IMR-90 (cell line): ENCODE measurements around the gene REEP2. TPM values are rescaled to one million over a fixed set of nuclear protein-coding genes. Genes with fewer than 3 reads are reported as not detected.

Experiments
- ATAC-seq: fragments of 200-7000 bp; cut with Tn5 transposase; 2 replicates; pipeline ENCODE4 v1.9.1; 2020; ENCODE audit warnings: low read depth, mild to moderate bottlenecking, moderate library complexity
- BruUV-seq: library from RNA; stranded (reverse); fragments of 400-500 nt; replicated peaks from 2 replicates; lab custom pipeline; 2021; lab: Mats Ljungman, UMichigan
- CTCF ChIA-PET: fragments of 300-600 bp; formaldehyde crosslinking; extraction: SDS; loops from one replicate; lab custom pipeline; 2021; ENCODE audit warnings: antibody characterized with exemption; lab: Yijun Ruan, JAX
- POLR2A ChIA-PET: fragments of 300-600 bp; sonication (Branson Sonifier 250); formaldehyde crosslinking; loops from one replicate; lab custom pipeline; 2022; ENCODE audit warnings: antibody characterized with exemption; ENCODE audit not compliant: unreplicated experiment; lab: Charles Lee
- DNase-seq: peaks from one replicate; pipeline ENCODE4 v3.0.0; 2013
- H2AFZ ChIP-seq: replicated peaks from 2 replicates; pipeline ENCODE3; 2013; ENCODE audit warnings: low read length, mild to moderate bottlenecking; ENCODE audit not compliant: poor library complexity
- H2AK5ac ChIP-seq: 2 replicates; pipeline ENCODE4 v1.6.1; 2013; ENCODE audit warnings: low read depth, low read length, inconsistent platforms
- H2AK9ac ChIP-seq: replicated peaks from 2 replicates; pipeline ENCODE3; 2013; ENCODE audit warnings: mild to moderate bottlenecking, low read depth, low read length, moderate library complexity; ENCODE audit not compliant: poor library complexity
- H2BK120ac ChIP-seq: 2 replicates; pipeline ENCODE4 v1.6.1; 2013; ENCODE audit warnings: low read depth, low read length, inconsistent platforms
- H2BK15ac ChIP-seq: 3 replicates; pipeline ENCODE4 v1.6.1; 2013; ENCODE audit warnings: low read depth, low read length, inconsistent platforms
- H2BK20ac ChIP-seq: 2 replicates; pipeline ENCODE4 v1.6.1; 2013; ENCODE audit warnings: low read depth, mild to moderate bottlenecking, inconsistent platforms, low read length, moderate library complexity
- H2BK5ac ChIP-seq: 2 replicates; pipeline ENCODE4 v1.6.1; 2013; ENCODE audit warnings: mild to moderate bottlenecking, low read depth, low read length, inconsistent platforms; ENCODE audit not compliant: poor library complexity, severe bottlenecking
- H3K14ac ChIP-seq: replicated peaks from 2 replicates; pipeline ENCODE4 v1.6.1; 2013; ENCODE audit warnings: low read depth, low read length, inconsistent platforms
- H3K18ac ChIP-seq: 2 replicates; pipeline ENCODE4 v1.6.1; 2013; ENCODE audit warnings: low read depth, low read length, control low read depth
- H3K23ac ChIP-seq: 2 replicates; pipeline ENCODE4 v1.6.1; 2013; ENCODE audit warnings: low read depth, low read length, inconsistent platforms
- H3K27ac ChIP-seq: 2 replicates; pipeline ENCODE4 v1.5.1; 2013; ENCODE audit warnings: mild to moderate bottlenecking, control low read depth, low read length; ENCODE audit not compliant: insufficient read depth
- H3K27me3 ChIP-seq: 2 replicates; pipeline ENCODE4 v1.6.1; 2013; ENCODE audit warnings: low read length; ENCODE audit not compliant: control insufficient read depth, insufficient read depth
- H3K36me3 ChIP-seq: 2 replicates; pipeline ENCODE4 v1.6.1; 2013; ENCODE audit warnings: low read length, mixed read lengths; ENCODE audit not compliant: control insufficient read depth, insufficient read depth
- H3K4ac ChIP-seq: 2 replicates; pipeline ENCODE4 v1.6.1; 2013; ENCODE audit warnings: low read depth, low read length, inconsistent platforms
- H3K4me1 ChIP-seq: 2 replicates; pipeline ENCODE4 v1.6.1; 2013; ENCODE audit warnings: low read length, mixed read lengths; ENCODE audit not compliant: control insufficient read depth, insufficient read depth
- H3K4me2 ChIP-seq: 2 replicates; pipeline ENCODE4 v1.6.1; 2013; ENCODE audit warnings: low read depth, mild to moderate bottlenecking, control low read depth, low read length, moderate library complexity
- H3K4me3 ChIP-seq: 2 replicates; pipeline ENCODE4 v1.5.1; 2013; ENCODE audit warnings: low read depth, mild to moderate bottlenecking, control low read depth, low read length, moderate library complexity; ENCODE audit not compliant: insufficient read depth
- H3K56ac ChIP-seq: 2 replicates; pipeline ENCODE4 v1.6.1; 2013; ENCODE audit warnings: low read length, inconsistent platforms; ENCODE audit not compliant: insufficient read depth; ENCODE audit errors: extremely low read depth
- H3K79me1 ChIP-seq, 2 experiments: 2 replicates each; pipeline ENCODE4 v1.6.1; 2013; ENCODE audit warnings: low read length in 2 of 2, inconsistent platforms in 1 of 2, low read depth in 1 of 2
- H3K9ac ChIP-seq: 2 replicates; pipeline ENCODE4 v1.6.1; 2013; ENCODE audit warnings: low read depth, low read length, control low read depth
- H3K9me1 ChIP-seq: 2 replicates; pipeline ENCODE4 v1.6.1; 2013; ENCODE audit warnings: low read length, inconsistent platforms; ENCODE audit not compliant: insufficient read depth
- H3K9me3 ChIP-seq: 2 replicates; pipeline ENCODE4 v1.6.1; 2013; ENCODE audit warnings: low read length; ENCODE audit not compliant: control insufficient read depth, insufficient read depth
- H4K20me1 ChIP-seq: 2 replicates; pipeline ENCODE4 v1.6.1; 2013; ENCODE audit warnings: low read length, inconsistent platforms; ENCODE audit not compliant: insufficient read depth
- H4K5ac ChIP-seq: 2 replicates; pipeline ENCODE4 v1.6.1; 2013; ENCODE audit warnings: mild to moderate bottlenecking, low read depth, low read length, control low read depth
- H4K8ac ChIP-seq, 2 experiments: 2 replicates each; pipeline ENCODE4 v1.6.1; 2013; ENCODE audit warnings: low read depth in 2 of 2, low read length in 2 of 2, control low read depth in 1 of 2, inconsistent platforms in 1 of 2
- H4K91ac ChIP-seq: 2 replicates; pipeline ENCODE4 v1.6.1; 2013; ENCODE audit warnings: low read depth, low read length, inconsistent platforms; ENCODE audit not compliant: insufficient read depth
- CHD1 ChIP-seq: IDR thresholded peaks from 2 replicates; pipeline ENCODE4 v1.6.1; 2012; ENCODE audit warnings: low read depth, low read length, improper control_type of control experiment
- ELK1 ChIP-seq: fragments of 150-350 bp; IDR thresholded peaks from 2 replicates; pipeline ENCODE4 v1.6.1; 2016; ENCODE audit warnings: low read depth, mild to moderate bottlenecking, low read length, moderate library complexity, borderline replicate concordance
- MAZ ChIP-seq: IDR thresholded peaks from 2 replicates; pipeline ENCODE4 v1.6.1; 2012; ENCODE audit warnings: low read depth, mild to moderate bottlenecking, low read length, improper control_type of control experiment, moderate library complexity, borderline replicate concordance
- POLR2A ChIP-seq: IDR thresholded peaks from 2 replicates; pipeline ENCODE4 v1.6.1; 2012; ENCODE audit warnings: mild to moderate bottlenecking, low read depth, low read length
- RFX5 ChIP-seq: IDR thresholded peaks from 2 replicates; pipeline ENCODE4 v1.8.0; 2012; ENCODE audit warnings: low read depth, mild to moderate bottlenecking, low read length, moderate library complexity
- WGBS, 2 experiments: methylation state at CpG; one replicate each; pipeline versions ENCODE4 v1.1.5 to v1.1.7; 2013; ENCODE audit warnings: missing lambda C conversion rate in 2 of 2; ENCODE audit not compliant: insufficient read length in 1 of 2; ENCODE audit errors: extremely low coverage in 2 of 2; 5-methylcytosine and 5-hydroxymethylcytosine counted together
- dilution Hi-C: fragments of 300-500 bp; cut with HindIII; formaldehyde crosslinking; loops from one replicate; pipeline ENCODE4 v1.14.3; 2018; ENCODE audit warnings: low sequenced_read_pairs; ENCODE audit not compliant: unreplicated experiment
- in situ Hi-C: fragments of 300-500 bp; cut with MboI; formaldehyde crosslinking; loops from 3 replicates; pipeline ENCODE4 v1.14.3; 2019; ENCODE audit warnings: low sequenced_read_pairs, inconsistent platforms, mixed read lengths
- intact Hi-C: fragments of 100-400 bp; cut with micrococcal nuclease; formaldehyde crosslinking; loops from 2 replicates; pipeline ENCODE4 v1.10.0; 2022
- polyA plus RNA-seq, 3 experiments: library from polyadenylated mRNA; depleted of rRNA; stranded (reverse); fragments of >200 nt; gene quantifications; 2 replicates each; pipeline ENCODE4 v1.2.3, GENCODE V29; 2012; ENCODE audit warnings: low replicate concordance in 1 of 3
- total RNA-seq: library from RNA; depleted of rRNA; stranded (reverse); fragments of >200 nt; gene quantifications from 2 replicates; pipeline ENCODE4 v1.2.3, GENCODE V29; 2012
- TF ChIP-seq, protein P1 (sequence below): fragments of 150-350 bp; IDR thresholded peaks from 2 replicates; pipeline ENCODE4 v1.6.1; 2017; ENCODE audit warnings: mild to moderate bottlenecking, antibody characterized with exemption, low read length, low read depth

The REEP2 gene
- total and polyA plus RNA-seq, 2 of the 4 experiments (the other 2 are of a cell fraction): 12.4 to 17.0 TPM

DNA sequence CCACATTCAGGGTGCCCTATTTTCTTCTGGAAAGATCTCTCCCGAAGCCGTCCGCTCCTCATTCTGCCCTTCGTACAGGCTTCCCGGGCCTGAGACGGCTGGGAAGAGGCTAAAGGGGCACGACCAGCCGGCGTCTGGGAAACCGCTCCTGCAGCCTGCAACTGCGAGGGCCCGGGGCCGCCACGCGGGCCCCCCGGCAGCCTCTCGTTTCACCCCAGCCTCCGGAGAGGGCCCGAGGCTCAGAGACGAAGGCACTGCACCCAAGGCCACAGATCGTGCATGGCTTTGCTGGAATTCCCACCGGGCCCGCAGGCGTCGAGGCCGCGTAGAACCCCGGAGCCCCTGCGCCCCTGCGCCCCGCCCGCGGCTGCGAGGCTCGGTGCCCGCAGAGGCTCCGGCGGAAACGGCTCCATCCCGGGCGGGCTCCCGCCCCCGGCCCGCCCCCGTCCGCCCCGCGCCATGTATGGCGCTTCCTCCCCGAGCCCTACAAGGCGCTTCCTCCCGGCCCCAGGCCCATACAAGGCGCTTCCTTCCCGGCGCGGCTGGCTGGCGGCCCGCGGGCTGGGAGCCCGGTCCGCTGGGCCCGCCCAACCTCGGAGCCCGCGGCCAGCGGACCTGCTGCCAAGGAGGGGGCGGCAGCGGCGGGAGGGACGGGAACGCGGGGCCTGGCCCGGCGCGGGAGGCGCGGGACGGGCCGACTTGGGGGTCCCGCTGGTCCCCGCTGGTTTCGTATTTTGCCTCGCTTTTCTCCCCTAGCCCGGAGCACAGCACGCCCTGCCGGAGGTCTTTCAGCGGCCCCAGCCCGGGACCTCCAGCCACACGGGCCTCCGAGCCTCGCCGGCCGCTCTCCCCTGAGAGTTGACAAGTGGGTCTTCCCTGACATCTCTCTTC is 53.1 kb downstream of the REEP2 start:
- Histone ChIP-seq H3K9ac (peak overlapping the region; percentile 80), H4K20me1 (no peaks in the 10 kb centered on the region), H3K36me3 (no peaks in the 10 kb centered on the region), H3K27me3 (peaks cover 11% of the 10 kb centered on the region; the same call in 1 of the 2 replicates), H2BK120ac (peak overlapping the region; percentile 32; the same call in 1 of the 2 replicates), H3K4ac (peak overlapping the region; percentile 66), H4K91ac (peak overlapping the region; percentile 70), H3K27ac (peak overlapping the region; percentile 66), H3K4me3 (peak overlapping the region; percentile 64), H3K4me2 (peak overlapping the region; percentile 96), H3K18ac (peak overlapping the region; percentile 59; the same call in 1 of the 2 replicates), H3K79me1 (no peaks in the 10 kb centered on the region), H3K9me3 (no peaks in the 10 kb centered on the region), H2AK5ac (peak overlapping the region; percentile 95), H3K23ac (peak overlapping the region; percentile 90; the same call in 1 of the 2 replicates), H4K8ac (peak overlapping the region; percentile 84 to 88), H2AFZ (peak overlapping the region; percentile 94), H3K14ac (peak overlapping the region; percentile 89), H3K9me1 (peaks cover 9% of the 10 kb centered on the region; the same call in 1 of the 2 replicates), H4K5ac (peak overlapping the region; percentile 81), H2BK15ac (peak overlapping the region; percentile 78; the same call in 1 of the 3 replicates), H2BK5ac (peak overlapping the region; percentile 21), H3K4me1 (peaks cover 18% of the 10 kb centered on the region), H2BK20ac (peak overlapping the region; percentile 27; the same call in 1 of the 2 replicates), H2AK9ac (peak overlapping the region; percentile 97), H3K56ac (0 out of 2 replicates have a peak overlapping the region, but pooled peaks have one; percentile 27)
- BruUV-seq: no TSS peak
- in situ Hi-C loops: no loop called here
- 11% methylated on average over 36 of the region's 93 CpGs; no CpG with 5 or more reads in 1 of the 2 experiments for WGBS, 2 experiments
- ATAC-seq (peak; percentile 97), DNase-seq (peak; percentile 91)
- peak; percentile 96 for TF ChIP-seq ELK1
- TF ChIP-seq, protein P1, sequence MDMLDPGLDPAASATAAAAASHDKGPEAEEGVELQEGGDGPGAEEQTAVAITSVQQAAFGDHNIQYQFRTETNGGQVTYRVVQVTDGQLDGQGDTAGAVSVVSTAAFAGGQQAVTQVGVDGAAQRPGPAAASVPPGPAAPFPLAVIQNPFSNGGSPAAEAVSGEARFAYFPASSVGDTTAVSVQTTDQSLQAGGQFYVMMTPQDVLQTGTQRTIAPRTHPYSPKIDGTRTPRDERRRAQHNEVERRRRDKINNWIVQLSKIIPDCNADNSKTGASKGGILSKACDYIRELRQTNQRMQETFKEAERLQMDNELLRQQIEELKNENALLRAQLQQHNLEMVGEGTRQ: no peak
- no peak for TF ChIP-seq CHD1
- peak; percentile 55; the same call in 1 of the 2 replicates for TF ChIP-seq MAZ
- TF ChIP-seq POLR2A: peak; percentile 75
- TF ChIP-seq RFX5: 0 out of 2 replicates have a peak, but pooled peaks have one; percentile 12
- POLR2A ChIA-PET: no interaction called here
- intact Hi-C loops: no loop called here
- dilution Hi-C loops: no loop called here
- CTCF ChIA-PET: interaction anchor here (1.0 to 1.3 kb wide), 2 partner anchors 11 to 42 kb away, joined by 3 to 5 read pairs; no protein-coding TSS in a partner anchor
